HuH-7.5 (cell line): Measurements from ENCODE around the gene ZSWIM9.

Experiments
- DNase-seq: peaks from one replicate; pipeline ENCODE4 v3.0.0; 2011; ENCODE audit warnings: low spot score

Gene ZSWIM9

GRCh38 chr19:48175578-48175977, 5.1 kb downstream of the ZSWIM9 start:
- no peak for DNase-seq

DNA sequence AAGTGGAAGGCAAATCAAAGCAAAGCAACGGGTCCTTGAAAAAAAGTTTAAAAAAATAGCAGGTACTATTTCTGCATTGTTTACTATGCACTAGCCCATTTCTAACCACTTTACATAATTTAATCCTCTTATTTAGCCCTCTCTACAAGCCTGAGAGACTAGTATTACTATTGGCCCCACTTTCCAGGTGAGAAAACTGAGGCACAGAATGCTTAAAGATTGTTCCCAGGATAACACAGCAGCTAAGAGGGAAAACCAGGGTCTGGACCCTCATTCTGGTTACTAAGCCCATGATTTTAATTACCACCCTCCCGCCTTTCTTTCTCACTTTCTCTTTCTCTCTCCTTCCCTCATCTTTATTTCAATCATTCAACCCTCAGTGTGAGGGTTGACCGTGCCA, 5.7 kb downstream of the ZSWIM9 start:
- DNase-seq, result no peak

- DNase-seq, result no peak
Observed at GRCh38 chr19:48181505-48181904, 11.0 kb downstream of the ZSWIM9 start.

GRCh38 chr19:48182434-48182833, 12.0 kb downstream of the ZSWIM9 start:
- DNase-seq, result no peak

DNA sequence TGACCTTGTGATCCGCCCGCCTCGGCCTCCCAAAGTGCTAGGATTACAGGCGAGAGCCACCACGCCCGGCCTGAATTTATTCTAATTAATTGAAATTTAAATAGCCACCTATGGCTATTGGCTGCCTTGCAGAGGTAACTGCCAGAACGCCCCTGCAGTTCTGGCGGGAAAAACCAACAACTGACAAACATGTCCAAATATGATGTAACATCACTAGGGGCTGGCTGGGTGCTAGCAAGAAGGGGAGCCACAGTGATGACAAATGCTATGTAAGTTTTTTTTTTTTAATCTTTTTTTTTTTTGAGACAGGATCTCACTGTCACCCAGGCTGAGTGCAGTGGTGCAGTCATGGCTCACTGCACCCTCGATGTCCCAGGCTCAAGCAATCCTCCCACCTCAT, 12.9 kb downstream of the ZSWIM9 start:
- DNase-seq, result no peak

DNA sequence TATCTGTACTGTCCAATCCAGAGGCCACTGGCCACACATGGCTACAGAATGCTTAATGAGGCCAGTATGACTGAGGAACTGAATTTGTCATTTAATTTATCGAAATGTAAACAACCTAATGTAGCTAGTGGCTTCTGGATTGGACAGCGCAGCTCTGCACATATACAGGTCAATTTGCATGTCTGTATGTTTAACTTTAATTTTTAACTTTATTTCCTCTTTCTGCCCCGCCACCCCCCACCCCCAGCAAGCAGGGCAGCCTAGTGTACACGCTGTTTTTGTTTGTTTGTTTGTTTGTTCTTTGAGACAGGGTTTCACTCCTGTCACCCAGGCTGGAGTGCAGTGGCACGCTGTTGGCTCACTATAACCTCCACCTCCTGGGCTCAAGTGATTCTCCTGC, 15.5 kb downstream of the ZSWIM9 start:
- no peak for DNase-seq

GRCh38 chr19:48186541-48186991, 16.1 kb downstream of the ZSWIM9 start:
- no peak for DNase-seq

- peak; percentile 55 for DNase-seq
Observed at GRCh38 chr19:48190288-48190884, 19.9 kb downstream of the ZSWIM9 start.

DNA sequence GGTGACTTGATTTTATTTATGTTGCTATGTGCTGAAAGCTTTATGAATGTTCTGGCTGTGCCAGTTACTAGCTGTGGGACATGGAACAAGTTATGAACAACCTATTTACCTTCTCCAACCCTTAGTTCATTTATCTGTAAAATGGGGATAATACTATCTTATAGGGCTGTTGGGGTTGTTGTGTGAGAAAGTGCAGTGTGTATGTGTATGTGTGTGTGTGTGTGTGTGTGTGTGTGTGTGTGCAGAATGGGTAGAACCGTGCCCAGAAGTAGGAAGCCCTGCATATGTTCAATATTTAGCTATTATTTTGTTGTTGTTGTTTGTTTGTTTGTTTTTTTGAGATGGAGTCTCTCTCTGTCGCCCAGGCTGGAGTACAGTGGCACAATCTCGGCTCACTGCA, 20.4 kb downstream of the ZSWIM9 start:
- no peak for DNase-seq

- DNase-seq, result no peak
Observed at GRCh38 chr19:48192750-48193149, 22.3 kb downstream of the ZSWIM9 start.

DNA sequence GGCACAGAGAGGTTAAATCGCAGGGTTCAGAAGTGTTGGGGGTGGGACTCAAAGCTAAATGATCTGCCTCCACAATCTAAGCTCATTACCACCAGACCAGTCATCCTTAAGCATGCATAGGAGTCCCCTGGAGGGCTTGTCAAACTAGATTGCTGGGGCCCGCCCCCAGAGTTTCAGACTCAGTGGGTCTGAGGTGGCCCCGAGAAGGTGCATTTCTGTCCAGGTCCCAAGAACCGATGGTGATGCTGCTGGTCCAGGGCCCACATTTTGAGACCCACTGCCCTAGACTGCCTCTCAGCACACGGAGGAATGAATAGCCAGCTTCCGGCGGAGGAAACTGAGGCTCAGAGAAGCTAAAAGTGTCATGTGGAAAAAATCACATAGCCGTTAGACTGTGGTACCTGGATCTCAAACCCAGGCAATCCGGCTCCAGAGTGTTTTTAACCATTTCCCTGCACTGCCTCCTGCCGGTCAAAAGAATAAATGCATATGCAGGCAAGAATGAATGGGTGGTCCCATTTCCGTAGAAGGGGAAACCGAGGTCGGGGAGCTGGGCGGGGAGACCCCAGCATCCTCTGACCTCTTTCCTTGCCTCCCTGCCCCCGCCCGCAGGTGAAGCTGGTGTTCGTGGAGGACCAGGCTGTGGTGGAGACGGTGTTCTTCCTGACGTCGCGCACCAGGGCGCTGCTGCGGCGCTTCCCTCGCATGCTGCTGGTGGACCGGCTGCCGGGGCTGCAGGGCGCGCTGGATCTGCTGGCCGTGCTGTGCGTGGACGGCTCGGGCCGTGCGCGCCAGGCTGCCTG, 23.8 kb downstream of the ZSWIM9 start:
- peak; percentile 61 for DNase-seq

- DNase-seq, result no peak
Observed at GRCh38 chr19:48194844-48195830, 24.7 kb downstream of the ZSWIM9 start.

- no peak for DNase-seq
Observed at GRCh38 chr19:48196321-48196763, 25.9 kb downstream of the ZSWIM9 start.

DNA sequence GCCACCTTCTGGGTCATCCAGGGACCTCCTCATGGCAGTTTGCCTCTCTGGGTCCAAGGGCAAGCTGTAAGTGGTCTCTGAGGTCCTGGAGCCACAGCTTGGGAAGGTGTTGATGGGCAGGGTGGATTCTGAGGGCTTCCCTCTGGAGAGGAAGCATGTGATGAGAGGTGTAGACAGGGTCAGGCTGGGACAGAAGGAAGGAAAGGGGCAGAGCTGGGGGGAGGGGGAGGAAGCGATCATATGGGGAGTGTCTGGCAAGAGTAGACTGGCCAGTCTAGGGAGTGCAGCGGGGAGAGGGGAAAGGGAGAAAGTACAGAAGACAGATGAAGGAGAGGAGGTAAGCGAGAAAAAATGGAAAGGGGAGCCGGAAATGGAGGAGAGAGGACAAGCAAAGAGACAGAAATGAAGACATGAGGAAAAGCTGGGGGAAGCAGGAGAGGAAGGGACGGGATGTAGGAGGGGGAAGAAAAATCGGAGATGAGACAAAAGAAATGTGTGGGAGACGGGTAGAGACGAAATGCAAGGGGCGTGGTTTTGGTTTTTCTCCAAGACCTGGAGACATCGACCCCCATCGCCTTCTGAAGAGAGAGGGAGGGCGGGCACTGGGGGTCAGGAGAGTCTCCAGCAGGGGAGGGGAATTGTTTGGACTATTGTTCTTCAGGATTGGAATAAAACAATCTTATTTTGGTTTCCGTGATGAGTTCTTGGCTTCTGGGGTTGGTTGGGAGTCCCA, 26.6 kb downstream of the ZSWIM9 start:
- DNase-seq, result no peak

- no peak for DNase-seq
Observed at GRCh38 chr19:48203222-48203793, 32.8 kb downstream of the ZSWIM9 start.

DNA sequence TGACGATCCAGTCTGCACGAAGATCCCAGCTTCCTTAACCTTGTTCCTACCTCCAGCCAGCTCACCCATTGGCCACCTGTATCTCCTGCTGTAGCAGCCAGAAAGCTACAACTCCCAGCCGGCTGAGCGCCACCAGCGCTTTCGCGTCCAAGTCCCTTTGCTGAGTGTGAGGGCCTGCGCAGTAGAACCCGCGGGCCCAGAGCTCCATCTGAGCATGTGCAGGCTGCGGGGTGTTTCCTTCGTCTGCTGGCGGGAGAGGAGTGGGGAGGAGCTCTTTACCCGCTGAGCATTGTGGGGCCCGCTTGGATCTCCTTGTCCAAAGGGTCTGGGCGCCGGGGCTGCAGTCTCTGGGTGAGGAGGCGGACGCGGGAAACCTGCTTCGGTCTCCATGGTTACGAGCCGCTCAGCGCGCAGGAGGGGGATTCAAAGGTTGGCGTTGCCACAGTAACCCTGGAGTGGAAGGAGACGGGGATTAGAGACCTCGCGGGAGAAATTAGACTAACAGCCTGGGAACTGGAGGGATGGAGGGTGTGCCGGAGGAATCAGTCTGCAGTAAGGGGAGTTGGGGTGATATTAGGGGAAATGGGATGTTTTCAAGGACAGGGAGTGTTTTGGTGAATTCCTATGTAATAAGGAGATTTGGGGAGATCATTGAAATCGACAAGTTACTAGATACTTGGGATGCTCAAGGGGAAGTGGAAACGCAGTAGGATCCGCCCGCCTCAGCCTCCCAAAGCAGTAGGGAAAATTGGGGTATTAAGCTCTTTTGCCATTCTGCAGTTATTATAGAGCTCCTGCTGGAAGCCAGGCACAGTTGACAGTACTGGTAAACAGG, 33.5 kb downstream of the ZSWIM9 start:
- DNase-seq, result peak; percentile 90

GRCh38 chr19:48206397-48207093, 36.1 kb downstream of the ZSWIM9 start:
- no peak for DNase-seq

- no peak for DNase-seq
Observed at GRCh38 chr19:48210005-48210404, 39.5 kb downstream of the ZSWIM9 start.

- no peak for DNase-seq
Observed at GRCh38 chr19:48213959-48214358, 43.5 kb downstream of the ZSWIM9 start.

DNA sequence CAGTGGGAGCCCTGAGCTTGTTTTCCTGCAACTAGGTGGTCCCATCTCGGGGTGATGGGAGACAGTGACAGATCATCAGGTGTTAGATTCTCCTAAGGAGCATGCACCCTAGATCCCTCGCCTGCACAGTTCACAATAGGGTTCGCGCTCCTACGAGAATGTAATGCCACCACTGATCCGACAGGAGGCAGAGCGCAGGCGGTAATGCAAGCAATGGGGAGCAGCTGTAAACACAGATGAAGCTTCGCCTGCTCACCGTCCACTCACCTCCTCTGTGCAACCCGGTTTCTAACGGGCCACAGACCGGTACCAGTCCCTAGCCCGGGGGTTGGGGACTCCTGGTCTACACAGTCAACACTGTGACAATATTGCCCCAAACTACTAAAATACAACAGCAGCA, 46.5 kb downstream of the ZSWIM9 start:
- DNase-seq, result no peak
